ENCODE data around the gene CNP.

Gene CNP

GRCh38 chr17:41968676-41969075, 2.1 kb downstream of the CNP start:
- TF ChIP-seq SIN3A (IDR thresholded peaks at IDR 0.05; ENCODE audit: borderline replicate concordance, insufficient read depth, low read length) = no peak
- TF ChIP-seq, protein P1, sequence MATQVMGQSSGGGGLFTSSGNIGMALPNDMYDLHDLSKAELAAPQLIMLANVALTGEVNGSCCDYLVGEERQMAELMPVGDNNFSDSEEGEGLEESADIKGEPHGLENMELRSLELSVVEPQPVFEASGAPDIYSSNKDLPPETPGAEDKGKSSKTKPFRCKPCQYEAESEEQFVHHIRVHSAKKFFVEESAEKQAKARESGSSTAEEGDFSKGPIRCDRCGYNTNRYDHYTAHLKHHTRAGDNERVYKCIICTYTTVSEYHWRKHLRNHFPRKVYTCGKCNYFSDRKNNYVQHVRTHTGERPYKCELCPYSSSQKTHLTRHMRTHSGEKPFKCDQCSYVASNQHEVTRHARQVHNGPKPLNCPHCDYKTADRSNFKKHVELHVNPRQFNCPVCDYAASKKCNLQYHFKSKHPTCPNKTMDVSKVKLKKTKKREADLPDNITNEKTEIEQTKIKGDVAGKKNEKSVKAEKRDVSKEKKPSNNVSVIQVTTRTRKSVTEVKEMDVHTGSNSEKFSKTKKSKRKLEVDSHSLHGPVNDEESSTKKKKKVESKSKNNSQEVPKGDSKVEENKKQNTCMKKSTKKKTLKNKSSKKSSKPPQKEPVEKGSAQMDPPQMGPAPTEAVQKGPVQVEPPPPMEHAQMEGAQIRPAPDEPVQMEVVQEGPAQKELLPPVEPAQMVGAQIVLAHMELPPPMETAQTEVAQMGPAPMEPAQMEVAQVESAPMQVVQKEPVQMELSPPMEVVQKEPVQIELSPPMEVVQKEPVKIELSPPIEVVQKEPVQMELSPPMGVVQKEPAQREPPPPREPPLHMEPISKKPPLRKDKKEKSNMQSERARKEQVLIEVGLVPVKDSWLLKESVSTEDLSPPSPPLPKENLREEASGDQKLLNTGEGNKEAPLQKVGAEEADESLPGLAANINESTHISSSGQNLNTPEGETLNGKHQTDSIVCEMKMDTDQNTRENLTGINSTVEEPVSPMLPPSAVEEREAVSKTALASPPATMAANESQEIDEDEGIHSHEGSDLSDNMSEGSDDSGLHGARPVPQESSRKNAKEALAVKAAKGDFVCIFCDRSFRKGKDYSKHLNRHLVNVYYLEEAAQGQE (IDR thresholded peaks at IDR 0.05; ENCODE audit: insufficient read depth in 1 of 2, low read depth in 2 of 2, low read length in 2 of 2) = no peak
- TF ChIP-seq FOXP2 (optimal IDR thresholded peaks at IDR 0.05; ENCODE audit: borderline replicate concordance, extremely low read depth, extremely low read length, insufficient read depth) = no peak
- no peak for TF ChIP-seq TAF1 (IDR thresholded peaks at IDR 0.05; ENCODE audit: borderline replicate concordance, insufficient read depth, low read length)
- no peak; the same call in 1 of the 2 replicates for TF ChIP-seq POLR2AphosphoS5 (IDR thresholded peaks at IDR 0.05; ENCODE audit: low read depth, low read length)

- TF ChIP-seq FOXP2 (optimal IDR thresholded peaks at IDR 0.05; ENCODE audit: borderline replicate concordance, extremely low read depth, extremely low read length, insufficient read depth) = no peak
- TF ChIP-seq, protein P1 (IDR thresholded peaks at IDR 0.05; ENCODE audit: insufficient read depth in 1 of 2, low read depth in 2 of 2, low read length in 2 of 2) = no peak
- TF ChIP-seq SIN3A (IDR thresholded peaks at IDR 0.05; ENCODE audit: borderline replicate concordance, insufficient read depth, low read length) = no peak
- TF ChIP-seq POLR2AphosphoS5 (IDR thresholded peaks at IDR 0.05; ENCODE audit: low read depth, low read length) = no peak
- no peak for TF ChIP-seq TAF1 (IDR thresholded peaks at IDR 0.05; ENCODE audit: borderline replicate concordance, insufficient read depth, low read length)
Measured at GRCh38 chr17:41970901-41971331, 4.3 kb downstream of the CNP start.

GRCh38 chr17:41971721-41972523, 5.3 kb downstream of the CNP start:
- TF ChIP-seq TAF1 (IDR thresholded peaks at IDR 0.05; ENCODE audit: borderline replicate concordance, insufficient read depth, low read length) (no peak), FOXP2 (optimal IDR thresholded peaks at IDR 0.05; ENCODE audit: borderline replicate concordance, extremely low read depth, extremely low read length, insufficient read depth) (no peak), POLR2AphosphoS5 (IDR thresholded peaks at IDR 0.05; ENCODE audit: low read depth, low read length) (no peak), SIN3A (IDR thresholded peaks at IDR 0.05; ENCODE audit: borderline replicate concordance, insufficient read depth, low read length) (no peak)
- TF ChIP-seq, protein P1 (IDR thresholded peaks at IDR 0.05; ENCODE audit: insufficient read depth in 1 of 2, low read depth in 2 of 2, low read length in 2 of 2) = no peak

GRCh38 chr17:41972571-41973407, 6.2 kb downstream of the CNP start:
- TF ChIP-seq POLR2AphosphoS5 (IDR thresholded peaks at IDR 0.05; ENCODE audit: low read depth, low read length) = no peak
- TF ChIP-seq SIN3A (IDR thresholded peaks at IDR 0.05; ENCODE audit: borderline replicate concordance, insufficient read depth, low read length) = no peak
- TF ChIP-seq, protein P1 (IDR thresholded peaks at IDR 0.05; ENCODE audit: insufficient read depth in 1 of 2, low read depth in 2 of 2, low read length in 2 of 2) = no peak
- TF ChIP-seq TAF1 (IDR thresholded peaks at IDR 0.05; ENCODE audit: borderline replicate concordance, insufficient read depth, low read length) = no peak
- TF ChIP-seq FOXP2 (optimal IDR thresholded peaks at IDR 0.05; ENCODE audit: borderline replicate concordance, extremely low read depth, extremely low read length, insufficient read depth) = no peak
